ENCODE measurements around the gene VAV3. TPM values are rescaled to one million over a fixed set of nuclear protein-coding genes. Genes with fewer than 3 reads are reported as not detected.

VAV3 gene
- total and polyA plus RNA-seq, 10 of the 15 experiments (the other 5 are each of a cell fraction or from before 2014, with no cell fraction given): 0.84 to 5.5 (median 3.4) TPM

GRCh38 chr1:107670397-107671040 lies 294.5 kb downstream of the VAV3 start (continued):
- TF ChIP-seq, protein P1, sequence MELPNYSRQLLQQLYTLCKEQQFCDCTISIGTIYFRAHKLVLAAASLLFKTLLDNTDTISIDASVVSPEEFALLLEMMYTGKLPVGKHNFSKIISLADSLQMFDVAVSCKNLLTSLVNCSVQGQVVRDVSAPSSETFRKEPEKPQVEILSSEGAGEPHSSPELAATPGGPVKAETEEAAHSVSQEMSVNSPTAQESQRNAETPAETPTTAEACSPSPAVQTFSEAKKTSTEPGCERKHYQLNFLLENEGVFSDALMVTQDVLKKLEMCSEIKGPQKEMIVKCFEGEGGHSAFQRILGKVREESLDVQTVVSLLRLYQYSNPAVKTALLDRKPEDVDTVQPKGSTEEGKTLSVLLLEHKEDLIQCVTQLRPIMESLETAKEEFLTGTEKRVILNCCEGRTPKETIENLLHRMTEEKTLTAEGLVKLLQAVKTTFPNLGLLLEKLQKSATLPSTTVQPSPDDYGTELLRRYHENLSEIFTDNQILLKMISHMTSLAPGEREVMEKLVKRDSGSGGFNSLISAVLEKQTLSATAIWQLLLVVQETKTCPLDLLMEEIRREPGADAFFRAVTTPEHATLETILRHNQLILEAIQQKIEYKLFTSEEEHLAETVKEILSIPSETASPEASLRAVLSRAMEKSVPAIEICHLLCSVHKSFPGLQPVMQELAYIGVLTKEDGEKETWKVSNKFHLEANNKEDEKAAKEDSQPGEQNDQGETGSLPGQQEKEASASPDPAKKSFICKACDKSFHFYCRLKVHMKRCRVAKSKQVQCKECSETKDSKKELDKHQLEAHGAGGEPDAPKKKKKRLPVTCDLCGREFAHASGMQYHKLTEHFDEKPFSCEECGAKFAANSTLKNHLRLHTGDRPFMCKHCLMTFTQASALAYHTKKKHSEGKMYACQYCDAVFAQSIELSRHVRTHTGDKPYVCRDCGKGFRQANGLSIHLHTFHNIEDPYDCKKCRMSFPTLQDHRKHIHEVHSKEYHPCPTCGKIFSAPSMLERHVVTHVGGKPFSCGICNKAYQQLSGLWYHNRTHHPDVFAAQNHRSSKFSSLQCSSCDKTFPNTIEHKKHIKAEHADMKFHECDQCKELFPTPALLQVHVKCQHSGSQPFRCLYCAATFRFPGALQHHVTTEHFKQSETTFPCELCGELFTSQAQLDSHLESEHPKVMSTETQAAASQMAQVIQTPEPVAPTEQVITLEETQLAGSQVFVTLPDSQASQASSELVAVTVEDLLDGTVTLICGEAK (IDR thresholded peaks at IDR 0.05; ENCODE audit: borderline replicate concordance): no peak
- TF ChIP-seq CUX1 (IDR thresholded peaks at IDR 0.05; ENCODE audit: insufficient replicate concordance, low read depth, low read length) (no peak), SMC3 (IDR thresholded peaks at IDR 0.05; ENCODE audit: borderline replicate concordance, low read length) (no peak), PAX8 (IDR thresholded peaks at IDR 0.05) (no peak), RCOR1 (conservative IDR thresholded peaks at IDR 0.05; ENCODE audit: low read depth, low read length) (no peak), CBFB (IDR thresholded peaks at IDR 0.05; ENCODE audit: low read depth) (no peak)

Measured in GM12878 (cell line).